K562 (cell line): ENCODE results near the gene MLST8. TPM values are rescaled to one million over a fixed set of nuclear protein-coding genes. Genes with fewer than 3 reads are reported as not detected.

ENCODE experiments used
- BACH1 ChIP-seq: fragments of 200-800 bp; sonication (Bioruptor generic); IDR thresholded peaks from 2 replicates; pipeline ENCODE4 v1.6.1; 2016; ENCODE audit warnings: missing genetic modification characterization, missing compliant biosample characterization
- C11orf30 ChIP-seq: fragments of 450-650 bp; IDR thresholded peaks from 2 replicates; pipeline ENCODE4 v1.6.1; 2016; ENCODE audit warnings: low read depth, mild to moderate bottlenecking
- CBX5 ChIP-seq: IDR thresholded peaks from 2 replicates; pipeline ENCODE4 v1.6.1; 2014; ENCODE audit warnings: low read depth, borderline replicate concordance
- EWSR1 ChIP-seq: fragments of 450-650 bp; IDR thresholded peaks from 2 replicates; pipeline ENCODE4 v1.6.1; 2018; ENCODE audit warnings: borderline replicate concordance, mild to moderate bottlenecking, low read depth, moderate library complexity; ENCODE audit not compliant: partially characterized antibody
- FOXA3 ChIP-seq, 2 experiments: fragments of 450-650 bp in 1 of 2; sonication (generic) in 1 of 2; formaldehyde crosslinking; IDR thresholded peaks in 1 of 2; conservative IDR thresholded peaks in 1 of 2; 2 replicates each; pipeline versions ENCODE4 v1.4.0 to v1.8.0; 2020 to 2022; ENCODE audit warnings: mild to moderate bottlenecking in 2 of 2, missing genetic modification reagents in 1 of 2
- SRF ChIP-seq, 2 experiments: fragments of 250-450, 450-650 bp in 1 of 2; sonication (Bioruptor Pico) in 1 of 2; sonication (generic) in 1 of 2; formaldehyde crosslinking; IDR thresholded peaks; 2 replicates each; pipeline versions ENCODE4 v1.5.0 to v1.5.1; 2020 to 2022; ENCODE audit warnings: mild to moderate bottlenecking in 1 of 2, missing genetic modification reagents in 1 of 2
- ZBTB7A ChIP-seq: IDR thresholded peaks from 2 replicates; pipeline ENCODE4 v1.6.1; 2011; ENCODE audit warnings: low read depth, mild to moderate bottlenecking, low read length, moderate library complexity, borderline replicate concordance; ENCODE audit not compliant: control insufficient read depth
- ZBTB8A ChIP-seq: fragments of 450-650 bp; IDR thresholded peaks from 2 replicates; pipeline ENCODE4 v1.6.1; 2018; ENCODE audit warnings: mild to moderate bottlenecking, moderate library complexity; ENCODE audit not compliant: partially characterized antibody
- ZNF146 ChIP-seq: IDR thresholded peaks from one replicate; pipeline ENCODE4 v1.6.1; 2018; ENCODE audit warnings: missing compliant biosample characterization; ENCODE audit not compliant: unreplicated experiment
- ZNF224 ChIP-seq: sonication (generic); formaldehyde crosslinking; IDR thresholded peaks from 2 replicates; pipeline ENCODE4 v1.8.0; 2022; ENCODE audit warnings: mild to moderate bottlenecking, missing genetic modification reagents
- ZNF586 ChIP-seq: fragments of 450-650 bp; formaldehyde crosslinking; conservative IDR thresholded peaks from 2 replicates; pipeline ENCODE4 v1.4.0; 2020; ENCODE audit warnings: mild to moderate bottlenecking, moderate library complexity
- polyA plus RNA-seq, 8 experiments: library from polyadenylated mRNA; depleted of rRNA in 4 of 8; stranded (reverse) in 5 of 8; unstranded in 3 of 8; fragments of >200 nt; fragmentation: Nextera tagmentation in 2 of 8; fragmentation: Illumina TruSeq in 1 of 8; extraction: Ambion mirVana in 2 of 8; extraction: Trizol in 1 of 8; gene quantifications; 2 replicates each; pipeline versions ENCODE4 v1.2.1 to v1.2.3, GENCODE V29; 2011 to 2014; ENCODE audit warnings: inconsistent platforms in 1 of 8, missing spikeins in 1 of 8
- total RNA-seq, 7 experiments: library from RNA; depleted of rRNA in 6 of 7; stranded (reverse); fragments of >200 nt in 6 of 7; fragmentation: Illumina TruSeq in 2 of 7; extraction: Trizol in 2 of 7; gene quantifications; 2 replicates each; pipeline versions ENCODE4 v1.2.1 to v1.2.3, GENCODE V29; 2011 to 2021; ENCODE audit warnings: low replicate concordance in 1 of 7
- TF ChIP-seq, protein P1 (sequence below): sonication (generic); formaldehyde crosslinking; IDR thresholded peaks from 2 replicates; pipeline ENCODE4 v1.8.0; 2023; ENCODE audit warnings: missing genetic modification reagents, mild to moderate bottlenecking, borderline replicate concordance
- TF ChIP-seq, protein P2 (sequence below): fragments of 450-650 bp; formaldehyde crosslinking; IDR thresholded peaks from 2 replicates; pipeline ENCODE4 v1.4.0; 2020; ENCODE audit warnings: mild to moderate bottlenecking, moderate library complexity
- TF ChIP-seq, protein P3 (sequence below): fragments of 250-450 bp; sonication (Bioruptor Pico); IDR thresholded peaks from 2 replicates; pipeline ENCODE4 v1.8.0; 2021; ENCODE audit warnings: moderate library complexity, mild to moderate bottlenecking, inconsistent platforms
- TF ChIP-seq, protein P4 (sequence below): fragments of 450-650 bp; formaldehyde crosslinking; IDR thresholded peaks from 2 replicates; pipeline ENCODE4 v1.4.0; 2022; ENCODE audit warnings: missing genetic modification characterization

MLST8 gene
- total and polyA plus RNA-seq, 9 of the 15 experiments (the other 6 are each of a cell fraction or from before 2014, with no cell fraction given) = 1.5 to 116 (median 43.3) TPM

DNA sequence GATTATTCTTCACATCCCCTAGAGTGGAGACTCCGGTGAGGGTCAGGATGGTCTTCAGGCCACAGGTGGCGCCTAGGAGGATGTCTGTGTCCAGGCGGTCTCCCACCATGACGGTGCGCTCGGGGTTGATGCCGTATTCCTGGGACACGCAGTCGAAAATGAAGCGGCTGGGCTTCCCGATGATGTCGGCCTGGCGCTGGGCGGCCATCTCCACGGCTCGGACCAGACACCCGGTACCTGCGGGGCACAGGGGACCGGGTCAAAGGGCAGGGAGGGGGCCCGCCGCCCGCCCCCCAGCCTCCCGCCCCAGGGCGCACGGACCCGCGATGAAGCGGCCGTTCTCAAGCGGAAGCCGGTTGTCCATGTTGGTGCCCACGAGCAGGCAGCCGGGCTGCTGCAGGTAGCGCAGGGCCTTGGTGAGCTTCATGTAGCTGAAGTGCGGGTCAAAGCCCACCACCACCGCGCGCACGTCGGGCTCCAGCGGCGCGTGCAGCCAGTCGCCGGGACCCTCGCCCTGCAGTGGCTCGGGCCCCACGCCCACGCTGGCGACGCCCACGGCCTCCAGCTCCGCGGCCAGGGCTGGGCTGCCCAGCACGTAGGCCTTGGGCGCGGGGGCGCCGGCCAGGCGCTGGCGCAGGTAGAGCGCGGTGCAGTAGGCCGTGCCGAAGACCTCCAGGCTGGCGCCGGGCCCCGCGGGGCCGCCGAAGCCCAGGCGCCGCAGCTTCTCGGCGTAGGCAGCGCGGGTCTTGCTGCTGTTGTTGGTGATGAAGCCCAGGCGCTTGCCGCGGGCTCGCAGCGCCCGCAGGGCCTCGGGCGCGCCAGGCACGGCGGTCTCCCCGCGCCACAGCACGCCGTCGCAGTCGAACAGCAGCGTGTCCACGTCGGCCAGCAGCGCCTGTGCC, 8.8 kb downstream of the MLST8 start (continued):
- TF ChIP-seq, protein P1, sequence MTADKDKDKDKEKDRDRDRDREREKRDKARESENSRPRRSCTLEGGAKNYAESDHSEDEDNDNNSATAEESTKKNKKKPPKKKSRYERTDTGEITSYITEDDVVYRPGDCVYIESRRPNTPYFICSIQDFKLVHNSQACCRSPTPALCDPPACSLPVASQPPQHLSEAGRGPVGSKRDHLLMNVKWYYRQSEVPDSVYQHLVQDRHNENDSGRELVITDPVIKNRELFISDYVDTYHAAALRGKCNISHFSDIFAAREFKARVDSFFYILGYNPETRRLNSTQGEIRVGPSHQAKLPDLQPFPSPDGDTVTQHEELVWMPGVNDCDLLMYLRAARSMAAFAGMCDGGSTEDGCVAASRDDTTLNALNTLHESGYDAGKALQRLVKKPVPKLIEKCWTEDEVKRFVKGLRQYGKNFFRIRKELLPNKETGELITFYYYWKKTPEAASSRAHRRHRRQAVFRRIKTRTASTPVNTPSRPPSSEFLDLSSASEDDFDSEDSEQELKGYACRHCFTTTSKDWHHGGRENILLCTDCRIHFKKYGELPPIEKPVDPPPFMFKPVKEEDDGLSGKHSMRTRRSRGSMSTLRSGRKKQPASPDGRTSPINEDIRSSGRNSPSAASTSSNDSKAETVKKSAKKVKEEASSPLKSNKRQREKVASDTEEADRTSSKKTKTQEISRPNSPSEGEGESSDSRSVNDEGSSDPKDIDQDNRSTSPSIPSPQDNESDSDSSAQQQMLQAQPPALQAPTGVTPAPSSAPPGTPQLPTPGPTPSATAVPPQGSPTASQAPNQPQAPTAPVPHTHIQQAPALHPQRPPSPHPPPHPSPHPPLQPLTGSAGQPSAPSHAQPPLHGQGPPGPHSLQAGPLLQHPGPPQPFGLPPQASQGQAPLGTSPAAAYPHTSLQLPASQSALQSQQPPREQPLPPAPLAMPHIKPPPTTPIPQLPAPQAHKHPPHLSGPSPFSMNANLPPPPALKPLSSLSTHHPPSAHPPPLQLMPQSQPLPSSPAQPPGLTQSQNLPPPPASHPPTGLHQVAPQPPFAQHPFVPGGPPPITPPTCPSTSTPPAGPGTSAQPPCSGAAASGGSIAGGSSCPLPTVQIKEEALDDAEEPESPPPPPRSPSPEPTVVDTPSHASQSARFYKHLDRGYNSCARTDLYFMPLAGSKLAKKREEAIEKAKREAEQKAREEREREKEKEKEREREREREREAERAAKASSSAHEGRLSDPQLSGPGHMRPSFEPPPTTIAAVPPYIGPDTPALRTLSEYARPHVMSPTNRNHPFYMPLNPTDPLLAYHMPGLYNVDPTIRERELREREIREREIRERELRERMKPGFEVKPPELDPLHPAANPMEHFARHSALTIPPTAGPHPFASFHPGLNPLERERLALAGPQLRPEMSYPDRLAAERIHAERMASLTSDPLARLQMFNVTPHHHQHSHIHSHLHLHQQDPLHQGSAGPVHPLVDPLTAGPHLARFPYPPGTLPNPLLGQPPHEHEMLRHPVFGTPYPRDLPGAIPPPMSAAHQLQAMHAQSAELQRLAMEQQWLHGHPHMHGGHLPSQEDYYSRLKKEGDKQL (CRISPR knock-in tag) = no peak
- TF ChIP-seq CBX5 (no peak), ZBTB8A (no peak), BACH1 (no peak), ZBTB7A (peak; percentile 49; the same call in 1 of the 2 replicates), SRF (CRISPR knock-in tag; IDR thresholded peaks at IDR 0.05) (no peak), EWSR1 (no peak), ZNF146 (CRISPR knock-in tag) (no peak), FOXA3 (CRISPR knock-in tag; conservative IDR thresholded peaks at IDR 0.05 in 1 of 2, IDR thresholded peaks at IDR 0.05 in 1 of 2) (no peak), ZNF586 (CRISPR knock-in tag) (no peak), ZNF224 (CRISPR knock-in tag) (no peak), C11orf30 (no peak)
- TF ChIP-seq, protein P2, sequence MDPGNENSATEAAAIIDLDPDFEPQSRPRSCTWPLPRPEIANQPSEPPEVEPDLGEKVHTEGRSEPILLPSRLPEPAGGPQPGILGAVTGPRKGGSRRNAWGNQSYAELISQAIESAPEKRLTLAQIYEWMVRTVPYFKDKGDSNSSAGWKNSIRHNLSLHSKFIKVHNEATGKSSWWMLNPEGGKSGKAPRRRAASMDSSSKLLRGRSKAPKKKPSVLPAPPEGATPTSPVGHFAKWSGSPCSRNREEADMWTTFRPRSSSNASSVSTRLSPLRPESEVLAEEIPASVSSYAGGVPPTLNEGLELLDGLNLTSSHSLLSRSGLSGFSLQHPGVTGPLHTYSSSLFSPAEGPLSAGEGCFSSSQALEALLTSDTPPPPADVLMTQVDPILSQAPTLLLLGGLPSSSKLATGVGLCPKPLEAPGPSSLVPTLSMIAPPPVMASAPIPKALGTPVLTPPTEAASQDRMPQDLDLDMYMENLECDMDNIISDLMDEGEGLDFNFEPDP = no peak
- TF ChIP-seq, protein P3, sequence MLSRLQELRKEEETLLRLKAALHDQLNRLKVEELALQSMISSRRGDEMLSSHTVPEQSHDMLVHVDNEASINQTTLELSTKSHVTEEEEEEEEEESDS (CRISPR knock-in tag) = no peak
- TF ChIP-seq, protein P4, sequence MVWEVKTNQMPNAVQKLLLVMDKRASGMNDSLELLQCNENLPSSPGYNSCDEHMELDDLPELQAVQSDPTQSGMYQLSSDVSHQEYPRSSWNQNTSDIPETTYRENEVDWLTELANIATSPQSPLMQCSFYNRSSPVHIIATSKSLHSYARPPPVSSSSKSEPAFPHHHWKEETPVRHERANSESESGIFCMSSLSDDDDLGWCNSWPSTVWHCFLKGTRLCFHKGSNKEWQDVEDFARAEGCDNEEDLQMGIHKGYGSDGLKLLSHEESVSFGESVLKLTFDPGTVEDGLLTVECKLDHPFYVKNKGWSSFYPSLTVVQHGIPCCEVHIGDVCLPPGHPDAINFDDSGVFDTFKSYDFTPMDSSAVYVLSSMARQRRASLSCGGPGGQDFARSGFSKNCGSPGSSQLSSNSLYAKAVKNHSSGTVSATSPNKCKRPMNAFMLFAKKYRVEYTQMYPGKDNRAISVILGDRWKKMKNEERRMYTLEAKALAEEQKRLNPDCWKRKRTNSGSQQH (CRISPR knock-in tag) = no peak
